SK-MEL-5 (cell line): ENCODE measurements around the gene ABHD18. TPM values are rescaled to one million over a fixed set of nuclear protein-coding genes. Genes with fewer than 3 reads are reported as not detected.
"Not testable (repeated sequence)": the region's sequence is repeated elsewhere in the genome, so short reads cannot be mapped to it uniquely, and the experiment has no call there.

Experiments used
- DNase-seq: peaks from one replicate; pipeline ENCODE4 v3.0.0-alpha.2; 2016; ENCODE audit warnings: low read depth, low spot score
- in situ Hi-C: cut with HindIII; loops from 2 replicates; pipeline ENCODE4 v1.10.0; 2016; ENCODE audit warnings: low sequenced_read_pairs, high pct_unique_total_duplicates, low pct_unique_long_range_greater_than_20kb
- polyA plus RNA-seq, 2 experiments: library from polyadenylated mRNA; depleted of rRNA; stranded (reverse); fragments of >200 nt; gene quantifications; 2 replicates each; pipeline ENCODE4 v1.2.3, GENCODE V29; 2015
- total RNA-seq: library from RNA; depleted of rRNA; stranded (reverse); fragments of >200 nt; shearing (Covaris generic); gene quantifications from 2 replicates; pipeline ENCODE4 v1.2.3, GENCODE V29; 2014; rRNA removed

The ABHD18 gene
- total RNA-seq: 4.5 and 5.1 TPM in 2 replicates
- 3.7 and 3.9 TPM in 2 replicates for polyA plus RNA-seq (2015; cell fraction: cytosol; rRNA removed)
- polyA plus RNA-seq (2015; cell fraction: nucleus; rRNA removed): 12.0 and 16.1 TPM in 2 replicates

DNA sequence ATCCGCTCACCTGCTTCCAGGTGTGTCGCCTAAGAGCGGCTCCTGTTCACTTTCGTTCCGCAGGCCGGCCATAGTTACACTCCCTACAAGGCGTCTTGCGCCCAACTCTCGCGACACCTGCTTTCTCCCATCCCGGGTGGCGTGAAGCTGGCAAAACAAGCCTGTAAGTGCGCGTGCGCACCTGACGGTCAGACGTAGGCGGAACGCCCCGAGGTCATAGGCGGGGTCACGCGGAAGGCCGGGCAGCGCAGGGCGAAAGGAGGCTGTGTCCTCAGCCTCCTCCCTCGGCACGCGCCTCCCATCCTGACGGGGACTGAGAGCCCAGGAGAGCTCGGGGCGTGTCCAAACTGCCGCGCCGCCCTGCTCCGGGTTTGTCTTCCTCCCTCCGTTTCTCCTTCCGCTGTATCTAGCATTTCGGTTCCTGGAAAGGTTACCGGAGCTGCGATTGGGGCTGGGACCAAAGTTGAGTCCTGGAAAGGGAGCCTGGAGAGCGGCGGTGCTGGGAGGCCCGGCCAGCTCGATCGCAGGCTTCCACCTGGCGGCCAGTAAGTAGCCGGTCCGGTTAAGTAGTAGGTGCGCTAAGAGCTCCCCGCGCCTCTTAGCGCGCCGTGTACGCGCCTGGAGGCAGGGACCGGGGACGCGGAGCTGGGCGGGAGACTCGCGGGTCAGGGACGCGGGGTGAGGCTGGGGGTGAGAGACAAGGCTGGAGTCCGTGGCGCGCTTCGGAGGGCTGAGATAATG is at the start of gene ABHD18, which contains the start of gene MFSD8:
Gene ABHD18, plus strand, starts transcription at position 345 of the 741 bp plus-strand sequence. CDS start 17,550 bp downstream, outside the sequence.
Gene MFSD8, minus strand, starts transcription at position 112 of the 741 bp plus-strand sequence. Its CDS starts 40 bp downstream, at position 72.
- in situ Hi-C loops: no loop called here
- peak; percentile 97 for DNase-seq

DNA sequence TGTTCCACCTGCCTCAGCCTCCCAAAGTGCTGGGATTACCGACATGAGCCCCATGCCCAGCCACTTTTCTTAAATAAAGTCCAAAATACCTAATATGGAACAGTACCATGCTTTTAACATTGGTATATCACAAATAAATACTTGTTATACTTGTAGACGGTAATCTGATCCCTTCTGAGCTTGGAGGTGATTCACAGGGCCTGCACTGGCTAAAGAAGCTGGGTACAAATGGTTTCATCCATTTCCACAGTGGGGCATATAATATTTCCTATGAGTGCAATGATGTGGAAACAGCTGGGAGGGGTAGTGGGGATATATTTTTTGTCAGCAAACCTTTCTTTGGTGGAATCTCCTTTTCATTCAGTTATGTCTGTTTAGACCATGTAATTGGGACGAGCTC is 48.7 kb upstream of the ABHD18 start:
- no peak for DNase-seq
- in situ Hi-C loops: no loop called here

DNA sequence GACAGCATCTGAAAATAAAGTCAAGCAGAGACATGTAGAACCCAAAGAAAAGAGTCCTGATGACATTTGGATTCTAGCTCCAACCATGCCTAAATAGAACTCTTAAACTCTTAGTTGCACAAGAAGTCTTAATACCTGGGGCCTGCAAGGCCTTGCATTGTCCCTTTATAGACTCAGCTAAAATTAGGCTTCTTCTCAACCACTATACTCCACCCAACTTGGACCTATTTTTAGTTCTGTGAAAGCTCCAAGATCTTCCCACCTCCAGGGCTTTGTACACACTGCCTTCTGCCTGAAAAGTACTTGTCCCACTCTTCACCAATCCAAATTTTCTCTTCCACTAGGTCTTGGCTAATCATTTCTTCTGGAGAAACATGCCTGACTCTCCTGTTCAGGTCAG is 48.1 kb upstream of the ABHD18 start:
- DNase-seq: no peak
- in situ Hi-C loops: no loop called here

DNA sequence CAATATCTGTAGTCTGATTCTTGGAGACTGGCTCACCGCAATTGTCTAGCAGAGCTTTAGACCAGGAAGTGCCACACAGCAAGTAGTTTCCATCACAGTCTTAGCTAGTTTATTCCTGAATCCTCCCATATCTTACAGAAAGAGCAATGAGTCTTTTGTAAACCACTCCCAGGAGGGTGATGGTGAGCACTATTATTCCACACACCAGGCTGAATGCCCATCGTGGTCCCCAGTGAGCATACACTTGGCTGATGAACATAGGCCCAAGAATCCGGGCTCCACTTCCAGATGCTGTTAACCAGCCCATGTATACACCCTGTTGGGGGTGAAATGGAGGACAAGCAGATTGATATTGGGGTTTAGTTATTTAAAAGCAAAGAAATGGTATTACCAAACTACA is 44.7 kb upstream of the ABHD18 start:
- in situ Hi-C loops: no loop called here
- no peak for DNase-seq

DNA sequence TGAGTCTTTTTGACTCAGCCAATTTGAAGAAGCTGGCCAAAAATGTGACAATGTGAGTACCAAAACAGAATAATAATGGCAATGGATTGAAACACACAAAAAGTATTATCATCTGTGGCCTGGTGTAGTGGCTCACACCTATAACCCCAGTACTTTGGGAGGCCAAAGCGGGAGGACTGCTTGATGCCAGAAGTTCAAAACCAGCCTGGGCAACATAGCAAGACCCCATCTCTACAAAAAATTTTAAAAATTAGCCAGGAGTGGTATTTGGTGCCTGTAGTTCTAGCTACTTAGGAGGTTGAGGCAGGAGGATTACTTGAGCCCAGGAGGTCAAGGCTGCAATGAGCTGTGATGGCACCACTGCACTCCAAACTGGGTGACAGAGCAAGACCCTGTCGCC is 43.0 kb upstream of the ABHD18 start:
- in situ Hi-C loops: no loop called here

DNA sequence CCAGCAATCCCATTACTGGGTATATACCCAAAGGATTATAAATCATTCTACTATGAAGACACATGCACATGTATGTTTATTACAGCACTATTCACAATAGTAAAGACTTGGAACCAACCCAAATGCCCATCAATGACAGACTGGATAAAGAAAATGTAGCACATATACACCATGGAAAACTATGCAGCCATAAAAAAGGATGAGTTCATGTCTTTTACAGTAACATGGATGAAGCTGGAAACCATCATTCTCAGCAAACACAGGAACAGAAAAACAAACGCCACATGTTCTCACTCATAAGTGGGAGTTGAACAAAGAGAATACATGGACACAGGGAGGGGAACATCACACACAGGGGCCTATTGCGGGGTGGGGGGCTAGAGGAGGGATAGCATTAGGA is 39.5 kb upstream of the ABHD18 start:
- in situ Hi-C loops: not testable (repeated sequence)

More for the DNA sequence above, 43.0 kb upstream of the ABHD18 start:
- DNase-seq: no peak

DNA sequence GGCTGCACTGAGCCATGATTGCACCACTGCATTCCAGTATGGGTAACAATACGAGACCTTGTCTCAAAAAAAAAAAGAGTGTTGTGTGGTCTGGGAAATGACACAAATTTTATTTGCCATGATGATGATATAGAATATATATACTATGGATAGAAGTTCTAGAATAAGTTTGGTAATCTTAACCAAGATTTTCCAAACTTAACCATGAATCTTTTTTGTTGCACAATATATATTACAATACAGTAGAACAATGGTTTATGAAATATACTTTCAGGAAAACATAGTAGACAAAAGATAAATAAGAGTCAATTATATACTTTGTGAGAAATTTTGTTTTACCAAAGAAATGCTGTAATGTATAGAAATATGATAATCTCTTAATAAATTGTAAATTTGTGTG is 35.0 kb upstream of the ABHD18 start:
- DNase-seq: no peak
- in situ Hi-C loops: no loop called here

More for the DNA sequence above, 39.5 kb upstream of the ABHD18 start:
- DNase-seq: not testable (repeated sequence)

DNA sequence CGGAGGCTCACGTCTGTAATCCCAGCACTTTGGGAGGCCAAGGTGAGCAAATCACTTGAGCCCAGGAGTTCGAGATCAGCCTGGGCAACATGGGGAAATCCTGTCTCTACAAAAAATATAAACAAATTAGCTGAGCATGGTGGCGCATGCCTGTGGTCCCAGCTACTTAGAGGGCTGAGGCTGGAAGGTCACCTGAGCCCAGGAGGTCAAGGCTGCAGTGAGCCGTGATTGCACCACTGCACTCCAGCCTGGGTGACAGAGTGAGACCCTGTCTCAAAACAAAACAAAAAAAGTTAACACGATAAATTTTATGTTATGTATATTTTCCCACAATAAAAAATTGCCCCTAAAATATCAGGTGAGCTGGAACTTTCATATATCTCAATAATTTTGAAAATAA is 33.4 kb upstream of the ABHD18 start:
- not testable (repeated sequence) for DNase-seq

DNA sequence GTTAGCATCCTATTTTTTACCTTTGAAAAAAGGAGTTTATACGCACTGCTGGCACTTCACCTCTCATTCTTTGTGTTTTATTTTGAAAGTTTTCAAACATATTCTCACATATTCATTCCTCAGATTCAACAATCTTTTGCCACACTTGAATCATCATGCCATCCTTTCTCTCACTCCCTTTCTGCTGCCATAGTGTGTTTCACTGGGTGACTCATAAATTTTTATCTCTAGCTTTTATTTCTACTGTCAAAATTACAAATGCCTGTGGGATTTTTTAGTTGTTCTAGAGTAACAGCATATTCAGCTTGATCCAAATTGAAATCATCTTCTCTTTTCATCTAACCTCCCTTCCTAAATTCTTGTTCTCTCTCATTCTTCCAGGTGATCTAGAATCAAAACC is 28.2 kb upstream of the ABHD18 start:
- DNase-seq: no peak
- in situ Hi-C loops: no loop called here

More for the DNA sequence above, 33.4 kb upstream of the ABHD18 start:
- in situ Hi-C loops: not testable (repeated sequence)

DNA sequence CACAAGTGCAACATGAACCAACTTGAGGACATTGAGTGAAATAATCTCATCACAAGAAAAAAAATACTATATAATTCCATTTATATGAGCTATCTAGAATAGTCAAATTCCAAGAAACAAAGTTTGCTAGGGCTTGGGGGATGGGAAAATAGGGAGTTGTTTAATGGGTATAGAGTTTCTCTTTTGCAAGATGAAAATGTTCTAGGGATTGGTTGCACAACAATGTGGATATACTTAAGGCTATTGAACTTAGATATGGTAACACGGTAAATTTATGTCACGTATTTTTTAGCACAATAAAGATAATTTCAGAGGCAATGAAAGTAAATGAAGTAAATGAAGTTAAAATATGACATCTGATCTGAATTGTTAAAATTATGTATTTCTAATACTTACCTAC is 8.1 kb upstream of the ABHD18 start:
- DNase-seq: no peak
- in situ Hi-C loops: no loop called here

DNA sequence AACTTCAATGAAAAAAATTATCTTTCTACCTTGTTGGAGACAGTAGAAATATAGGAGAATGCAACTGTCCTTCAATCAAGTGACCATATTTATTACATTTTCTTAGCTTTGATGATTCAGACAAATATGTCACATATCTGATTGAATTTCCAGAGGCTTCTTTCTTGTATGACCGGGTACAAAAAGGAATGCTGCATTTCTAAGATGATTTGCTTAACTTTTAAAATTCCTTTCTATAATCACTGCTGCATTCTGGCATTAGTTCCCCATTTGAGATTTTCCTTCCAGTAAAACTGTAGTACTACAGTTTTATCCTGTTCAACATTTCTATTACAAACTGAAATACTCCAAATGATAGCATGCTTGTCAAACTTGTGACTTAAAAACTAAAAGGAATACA is 5.4 kb upstream of the ABHD18 start:
- in situ Hi-C loops: no loop called here
- DNase-seq: no peak

DNA sequence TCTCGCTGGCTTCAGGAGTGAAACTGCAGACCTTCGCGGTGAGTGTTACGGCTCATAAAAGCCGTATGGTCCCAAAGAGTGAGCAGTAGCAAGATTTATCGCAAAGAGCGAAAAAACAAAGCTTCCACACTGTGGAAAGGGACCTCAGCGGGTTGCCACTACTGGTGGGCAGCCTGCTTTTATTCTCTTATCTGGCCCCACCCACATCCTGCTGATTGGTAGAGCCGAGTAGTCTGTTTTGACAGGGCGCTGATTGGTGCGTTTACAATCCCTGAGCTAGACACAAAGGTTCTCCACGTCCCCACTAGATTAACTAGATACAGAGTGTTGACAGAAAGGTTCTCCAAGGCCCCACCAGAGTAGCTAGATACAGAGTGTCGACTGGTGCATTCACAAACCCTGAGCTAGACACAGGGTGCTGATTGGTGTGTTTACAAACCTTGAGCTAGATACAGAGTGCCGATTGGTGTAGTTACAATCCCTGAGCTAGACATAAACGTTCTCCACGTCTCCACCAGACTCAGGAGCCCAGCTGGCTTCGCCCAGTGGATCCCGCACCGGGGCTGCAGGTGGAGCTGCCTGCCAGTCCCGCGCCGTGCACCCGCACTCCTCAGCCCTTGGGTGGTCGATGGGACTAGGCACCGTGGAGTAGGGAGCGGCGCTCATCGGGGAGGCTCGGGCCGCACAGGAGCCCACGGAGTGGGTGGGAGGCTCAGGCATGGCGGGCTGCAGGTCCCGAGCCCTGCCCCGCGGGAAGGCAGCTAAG is 1.4 kb upstream of the ABHD18 start:
- DNase-seq, in situ Hi-C loops: not testable (repeated sequence)

DNA sequence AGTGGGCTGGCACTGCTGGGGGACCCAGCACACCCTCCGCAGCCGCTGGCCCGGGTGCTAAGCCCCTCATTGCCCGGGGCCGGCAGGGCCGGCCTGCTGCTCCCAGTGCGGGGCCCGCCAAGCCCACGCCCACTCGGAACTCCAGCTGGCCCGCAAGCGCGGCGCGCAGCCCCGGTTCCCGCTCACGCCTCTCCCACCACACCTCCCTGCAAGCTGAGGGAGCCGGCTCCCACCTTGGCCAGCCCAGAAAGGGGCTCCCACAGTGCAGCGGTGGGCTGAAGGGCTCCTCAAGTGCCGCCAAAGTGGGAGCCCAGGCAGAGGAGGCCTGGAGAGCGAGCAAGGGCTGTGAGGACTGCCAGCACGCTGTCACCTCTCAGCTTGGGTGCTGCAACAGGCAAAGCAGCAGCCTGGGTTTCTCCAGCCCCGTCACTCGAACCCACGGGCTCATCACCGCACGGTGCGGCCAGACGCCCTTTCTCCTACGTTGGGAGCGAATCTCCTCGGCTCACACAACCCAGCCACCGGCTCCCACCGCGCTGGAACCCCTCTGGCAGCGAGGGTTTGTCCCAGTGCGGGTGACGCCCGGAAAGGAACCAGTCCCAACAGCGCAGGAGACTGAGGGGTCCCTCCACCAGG is 662 bp upstream of the ABHD18 start:
- in situ Hi-C loops, DNase-seq: not testable (repeated sequence)

DNA sequence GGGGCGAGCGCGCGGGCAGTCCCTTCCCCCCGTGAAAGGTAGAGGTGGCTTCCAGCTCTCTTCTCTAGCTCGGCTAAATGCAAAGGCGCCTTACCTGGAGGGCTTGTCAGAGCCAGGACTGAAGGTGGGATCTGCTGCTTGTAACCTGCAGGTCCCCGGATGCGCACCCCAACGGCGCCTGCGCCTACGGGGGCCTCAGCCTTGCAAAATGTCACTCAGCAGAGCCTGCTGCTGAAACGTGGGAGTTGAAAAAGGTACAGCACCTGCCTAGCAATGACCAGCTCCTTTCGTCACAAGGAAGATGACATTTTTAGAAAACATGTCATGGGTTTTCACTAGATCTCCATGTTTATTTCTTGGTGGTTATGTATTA is 583 bp downstream of the ABHD18 start:
- peak; percentile 13 for DNase-seq

DNA sequence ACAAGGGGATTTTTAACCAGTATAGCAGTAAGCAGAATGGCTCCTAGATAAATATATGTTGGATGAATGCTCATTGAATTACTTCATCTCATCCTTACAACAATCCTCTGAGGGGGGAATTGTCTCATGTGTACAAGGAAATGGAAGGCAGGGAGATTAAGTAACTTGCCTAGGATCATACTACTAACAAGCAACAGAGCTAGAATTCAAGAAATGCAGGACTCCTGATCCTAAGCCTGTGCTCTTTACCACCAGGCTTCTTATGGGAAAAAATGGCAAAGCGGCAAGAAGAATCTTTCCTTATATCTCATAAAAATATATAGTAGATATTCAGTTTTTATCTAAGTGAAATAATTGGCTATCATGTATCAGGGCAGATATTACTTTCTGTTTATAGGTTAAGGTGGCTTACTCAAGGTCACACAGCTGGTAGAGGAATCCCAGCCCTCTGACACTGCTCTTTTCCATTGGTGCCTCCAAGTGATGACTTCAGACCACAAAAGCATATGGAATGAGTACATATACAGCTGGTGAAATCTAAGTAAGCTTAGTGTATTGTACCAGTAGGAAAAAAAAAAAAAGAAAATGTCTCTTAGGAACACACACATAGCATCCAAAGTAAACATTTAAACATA is 2.1 kb downstream of the ABHD18 start:
- no peak for DNase-seq
- in situ Hi-C loops: no loop called here

More for the DNA sequence above, 583 bp downstream of the ABHD18 start:
- in situ Hi-C loops: no loop called here

DNA sequence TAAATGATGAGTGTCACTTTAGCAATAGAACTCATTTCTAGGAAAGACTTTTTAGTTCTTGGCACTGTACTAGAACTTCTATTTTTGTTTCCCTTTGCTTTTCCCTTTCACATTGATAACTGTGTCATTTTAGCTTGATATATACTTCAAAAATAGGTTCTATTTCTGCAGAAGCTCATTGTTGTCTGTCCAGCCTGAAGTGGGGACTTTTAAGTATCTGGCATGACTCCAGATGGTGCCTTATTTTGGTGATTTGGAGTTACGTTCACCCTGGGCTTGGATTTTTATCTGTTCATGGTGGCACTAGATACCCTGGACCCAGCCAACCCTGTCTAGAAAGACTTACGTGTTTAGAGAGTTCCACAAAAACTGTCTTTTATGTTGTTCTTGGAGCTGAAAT is 3.4 kb downstream of the ABHD18 start:
- in situ Hi-C loops: no loop called here
- DNase-seq: no peak

DNA sequence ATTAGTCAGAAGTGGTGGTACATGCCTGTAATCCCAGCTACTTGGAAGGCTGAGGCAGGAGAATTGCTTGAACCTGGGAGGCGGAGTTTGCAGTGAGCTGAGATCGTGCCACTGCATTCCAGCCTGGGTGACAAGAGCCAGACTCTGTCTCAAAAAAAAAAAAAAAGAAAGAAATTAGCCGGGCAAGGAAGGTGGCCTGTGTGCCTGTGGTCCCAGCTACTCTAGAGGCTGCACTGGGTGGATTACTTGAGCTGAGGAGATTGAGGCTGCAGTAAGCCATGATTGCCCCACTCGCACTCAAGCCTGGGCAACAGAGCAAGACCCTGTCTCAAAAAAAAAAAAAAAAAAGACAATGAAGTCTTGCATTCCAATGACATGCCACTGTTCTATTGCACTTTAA is 5.7 kb downstream of the ABHD18 start:
- DNase-seq, in situ Hi-C loops: not testable (repeated sequence)
